ENCODE measurements around the gene NCOA3. TPM values are rescaled to one million over a fixed set of nuclear protein-coding genes. Genes with fewer than 3 reads are reported as not detected.
A peak's percentile ranks its signal among the peaks of the same experiment; 100 is the strongest.

Gene NCOA3
- total and polyA plus RNA-seq, 2 of the 8 experiments (the other 6 are each of a cell fraction or from before 2014, with no cell fraction given): 7.9 to 24.7 TPM

GRCh38 chr20:47674686-47675085, 173.0 kb downstream of the NCOA3 start:
- CTCF ChIA-PET (ENCODE audit: partially characterized antibody): interaction anchor here (0.6 to 9.7 kb wide), 8 partner anchors 11 to 946 kb away, joined by 3 to 92 read pairs (median 6); no protein-coding TSS in a partner anchor

More at GRCh38 chr20:47674686-47675085, 173.0 kb downstream of the NCOA3 start:
- H3K4me3 ChIP-seq (ENCODE audit: extremely low read depth in 1 of 4, insufficient read depth in 2 of 4, low read depth in 3 of 4, low read length in 4 of 4): no peak overlapping the region
- no peak overlapping the region for H3K4ac ChIP-seq (replicated peaks; ENCODE audit: insufficient read length, low read depth, low read length)
- no peak overlapping the region for H3K56ac ChIP-seq (replicated peaks; ENCODE audit: insufficient read length, low read depth, low read length)
- no peaks in the 10 kb centered on the region for H3K79me1 ChIP-seq (ENCODE audit: low read depth, low read length)
- no peaks in the 10 kb centered on the region for H3K79me2 ChIP-seq (ENCODE audit: control insufficient read depth in 1 of 2, insufficient read depth in 2 of 2, low read length in 2 of 2)
- FAIRE-seq (no peak), DNase-seq (ENCODE audit: low read depth in 1 of 2, low spot score in 2 of 2) (no peak)
- TF ChIP-seq POU5F1 (IDR thresholded peaks at IDR 0.05; ENCODE audit: low read depth, low read length): no peak
- no peak for TF ChIP-seq EGR1 (IDR thresholded peaks at IDR 0.05; ENCODE audit: borderline replicate concordance, low read depth, low read length)
- no peak for TF ChIP-seq NANOG (IDR thresholded peaks at IDR 0.05; ENCODE audit: insufficient read depth, low read depth, low read length, poor library complexity, severe bottlenecking)
- no peak for TF ChIP-seq TEAD4 (IDR thresholded peaks at IDR 0.05; ENCODE audit: low read depth, low read length)
- no peak for TF ChIP-seq ASH2L (IDR thresholded peaks at IDR 0.05; ENCODE audit: low read length)
- no peak for TF ChIP-seq KDM1A (IDR thresholded peaks at IDR 0.05; ENCODE audit: borderline replicate concordance, low read length)
- TF ChIP-seq SAP30 (IDR thresholded peaks at IDR 0.05; ENCODE audit: insufficient read depth, insufficient replicate concordance, low read length): no peak
- no peak for TF ChIP-seq GTF2F1 (IDR thresholded peaks at IDR 0.05; ENCODE audit: borderline replicate concordance, low read depth, low read length)
- TF ChIP-seq SUZ12 (IDR thresholded peaks at IDR 0.05; ENCODE audit: low read length): no peak
- no peak for TF ChIP-seq SP4 (IDR thresholded peaks at IDR 0.05; ENCODE audit: low read length)
- TF ChIP-seq CREB1 (IDR thresholded peaks at IDR 0.05): no peak
- no peak for TF ChIP-seq PHF8 (conservative IDR thresholded peaks at IDR 0.05; ENCODE audit: low read depth, low read length)
- WGBS, 2 experiments (ENCODE audit: extremely low coverage in 1 of 2, insufficient coverage in 1 of 2, insufficient read length in 1 of 2, insufficient replicate concordance in 2 of 2, low coverage in 1 of 2, low lambda C conversion rate in 2 of 2, missing lambda C conversion rate in 1 of 2): 95% methylated on average over 13 of the region's 14 CpGs; no CpG with 5 or more reads in 1 of the 2 experiments
- H3K36me3 ChIP-seq (ENCODE audit: control insufficient read depth in 2 of 4, insufficient read depth in 4 of 4, low read length in 3 of 4): no peaks in the 10 kb centered on the region
- peaks cover 0 to 2% of the 10 kb centered on the region in 2 experiments for H4K20me1 ChIP-seq (replicated peaks in 1 of 2; ENCODE audit: control insufficient read depth in 1 of 2, insufficient read depth in 2 of 2, low read length in 2 of 2)
- H2BK120ac ChIP-seq (replicated peaks; ENCODE audit: low read depth, low read length): no peak overlapping the region
- no peaks in the 10 kb centered on the region for H3K9me3 ChIP-seq (ENCODE audit: insufficient read depth in 2 of 2, low read depth in 1 of 2, low read length in 1 of 2)
- H3K9ac ChIP-seq (replicated peaks in 1 of 4; ENCODE audit: extremely low read depth in 1 of 4, low read depth in 3 of 4, low read length in 3 of 4): no peak overlapping the region
- H3K4me1 ChIP-seq (replicated peaks in 1 of 4; ENCODE audit: control insufficient read depth in 3 of 4, insufficient read depth in 4 of 4, low read length in 3 of 4): peaks cover 0 to 7% (median 2%) of the 10 kb centered on the region in 4 experiments; a peak in 5 of 7 replicates
- no peak overlapping the region for H3K18ac ChIP-seq (ENCODE audit: extremely low read depth, low read length)
- POLR2A ChIA-PET (ENCODE audit: partially characterized antibody): interaction anchor here (0.8 to 1.2 kb wide), 3 partner anchors 9 to 948 kb away, joined by 3 read pairs; no protein-coding TSS in a partner anchor
- H4K5ac ChIP-seq (ENCODE audit: insufficient read length, low read depth, low read length): no peak overlapping the region
- H3K23me2 ChIP-seq (ENCODE audit: low read depth, low read length): no peaks in the 10 kb centered on the region; the same call in 1 of the 2 replicates
- H4K8ac ChIP-seq (ENCODE audit: extremely low read depth, insufficient read depth, low read length): no peak overlapping the region
- H2BK15ac ChIP-seq (ENCODE audit: low read length): peak overlapping the region; percentile 72; the same call in 1 of the 2 replicates
- H2AFZ ChIP-seq (ENCODE audit: low read length): no peak overlapping the region
- no peak overlapping the region for H3K4me2 ChIP-seq (ENCODE audit: insufficient read depth in 1 of 2, low read depth in 2 of 2, low read length in 2 of 2)
- H3K14ac ChIP-seq (ENCODE audit: insufficient read length): no peak overlapping the region
- H2BK20ac ChIP-seq (ENCODE audit: low read length): no peak overlapping the region
- H3K23ac ChIP-seq (ENCODE audit: insufficient read length): no peak overlapping the region
- no peaks in the 10 kb centered on the region for H3K27me3 ChIP-seq (replicated peaks in 1 of 4; ENCODE audit: control insufficient read depth in 3 of 4, extremely low read depth in 1 of 4, insufficient read depth in 3 of 4, low read length in 3 of 4)
- no peak overlapping the region for H3K27ac ChIP-seq (ENCODE audit: low read depth, low read length)
- H2BK12ac ChIP-seq (ENCODE audit: low read depth, low read length): no peak overlapping the region
- H2BK5ac ChIP-seq (ENCODE audit: low read depth, low read length): no peak overlapping the region
- H4K91ac ChIP-seq (replicated peaks; ENCODE audit: insufficient read length, low read length): no peak overlapping the region
- no peak overlapping the region for H2AK5ac ChIP-seq (ENCODE audit: low read depth, low read length)
